ENCODE results near the gene ACOXL.

The ACOXL gene

GRCh38 chr2:110931648-110932047 lies 199.3 kb downstream of the ACOXL start:
- Histone ChIP-seq H3K4me3 (ENCODE audit: insufficient read depth, low read length, poor library complexity, severe bottlenecking) (no peak overlapping the region), H3K9me2 (replicated peaks; ENCODE audit: insufficient read depth, low read length) (no peaks in the 10 kb centered on the region), H2AFZ (ENCODE audit: low read depth, low read length, severe bottlenecking) (no peak overlapping the region), H3K27me3 (ENCODE audit: low read length) (no peaks in the 10 kb centered on the region), H3K4me2 (ENCODE audit: low read depth, low read length, poor library complexity, severe bottlenecking) (no peak overlapping the region), H4K20me1 (ENCODE audit: low read depth, low read length) (no peaks in the 10 kb centered on the region), H3K9ac (ENCODE audit: low read length) (no peak overlapping the region), H3K79me2 (ENCODE audit: insufficient read depth, low read length) (no peaks in the 10 kb centered on the region), H3K27ac (ENCODE audit: low read depth, low read length) (no peak overlapping the region), H3K9me3 (ENCODE audit: insufficient read depth, low read length) (peaks cover 13% of the 10 kb centered on the region; the same call in 1 of the 2 replicates), H3F3A (ENCODE audit: insufficient read depth) (no peaks in the 10 kb centered on the region), H3K36me3 (ENCODE audit: low read length) (no peaks in the 10 kb centered on the region)
- TF ChIP-seq EZH2phosphoT487 (conservative IDR thresholded peaks at IDR 0.05; ENCODE audit: low read length), result no peak
- TF ChIP-seq, protein P1, sequence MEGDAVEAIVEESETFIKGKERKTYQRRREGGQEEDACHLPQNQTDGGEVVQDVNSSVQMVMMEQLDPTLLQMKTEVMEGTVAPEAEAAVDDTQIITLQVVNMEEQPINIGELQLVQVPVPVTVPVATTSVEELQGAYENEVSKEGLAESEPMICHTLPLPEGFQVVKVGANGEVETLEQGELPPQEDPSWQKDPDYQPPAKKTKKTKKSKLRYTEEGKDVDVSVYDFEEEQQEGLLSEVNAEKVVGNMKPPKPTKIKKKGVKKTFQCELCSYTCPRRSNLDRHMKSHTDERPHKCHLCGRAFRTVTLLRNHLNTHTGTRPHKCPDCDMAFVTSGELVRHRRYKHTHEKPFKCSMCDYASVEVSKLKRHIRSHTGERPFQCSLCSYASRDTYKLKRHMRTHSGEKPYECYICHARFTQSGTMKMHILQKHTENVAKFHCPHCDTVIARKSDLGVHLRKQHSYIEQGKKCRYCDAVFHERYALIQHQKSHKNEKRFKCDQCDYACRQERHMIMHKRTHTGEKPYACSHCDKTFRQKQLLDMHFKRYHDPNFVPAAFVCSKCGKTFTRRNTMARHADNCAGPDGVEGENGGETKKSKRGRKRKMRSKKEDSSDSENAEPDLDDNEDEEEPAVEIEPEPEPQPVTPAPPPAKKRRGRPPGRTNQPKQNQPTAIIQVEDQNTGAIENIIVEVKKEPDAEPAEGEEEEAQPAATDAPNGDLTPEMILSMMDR (IDR thresholded peaks at IDR 0.05; ENCODE audit: insufficient read depth, low read length, poor library complexity, severe bottlenecking), result no peak

GRCh38 chr2:110933420-110933819 lies 201.0 kb downstream of the ACOXL start:
- no peaks in the 10 kb centered on the region for H3K27me3 ChIP-seq (ENCODE audit: low read length)
- no peak overlapping the region for H3K27ac ChIP-seq (ENCODE audit: low read depth, low read length)
- H3K9me3 ChIP-seq (ENCODE audit: insufficient read depth, low read length), result peaks cover 13% of the 10 kb centered on the region; the same call in 1 of the 2 replicates
- no peaks in the 10 kb centered on the region for H3K36me3 ChIP-seq (ENCODE audit: low read length)
- H3K9me2 ChIP-seq (replicated peaks; ENCODE audit: insufficient read depth, low read length), result no peaks in the 10 kb centered on the region
- H4K20me1 ChIP-seq (ENCODE audit: low read depth, low read length), result no peaks in the 10 kb centered on the region
- no peak for TF ChIP-seq EZH2phosphoT487 (conservative IDR thresholded peaks at IDR 0.05; ENCODE audit: low read length)
- TF ChIP-seq, protein P1 (IDR thresholded peaks at IDR 0.05; ENCODE audit: insufficient read depth, low read length, poor library complexity, severe bottlenecking), result no peak
- no peak overlapping the region for H3K4me2 ChIP-seq (ENCODE audit: low read depth, low read length, poor library complexity, severe bottlenecking)
- H3K9ac ChIP-seq (ENCODE audit: low read length), result no peak overlapping the region
- H3F3A ChIP-seq (ENCODE audit: insufficient read depth), result no peaks in the 10 kb centered on the region
- no peaks in the 10 kb centered on the region for H3K79me2 ChIP-seq (ENCODE audit: insufficient read depth, low read length)
- no peak overlapping the region for H2AFZ ChIP-seq (ENCODE audit: low read depth, low read length, severe bottlenecking)
- H3K4me3 ChIP-seq (ENCODE audit: insufficient read depth, low read length, poor library complexity, severe bottlenecking), result no peak overlapping the region

GRCh38 chr2:110934948-110935347 lies 202.6 kb downstream of the ACOXL start:
- H3K79me2 ChIP-seq (ENCODE audit: insufficient read depth, low read length), result no peaks in the 10 kb centered on the region
- H3K9me2 ChIP-seq (replicated peaks; ENCODE audit: insufficient read depth, low read length), result no peaks in the 10 kb centered on the region
- no peak overlapping the region for H2AFZ ChIP-seq (ENCODE audit: low read depth, low read length, severe bottlenecking)
- TF ChIP-seq EZH2phosphoT487 (conservative IDR thresholded peaks at IDR 0.05; ENCODE audit: low read length), result no peak
- TF ChIP-seq, protein P1 (IDR thresholded peaks at IDR 0.05; ENCODE audit: insufficient read depth, low read length, poor library complexity, severe bottlenecking), result no peak
- H4K20me1 ChIP-seq (ENCODE audit: low read depth, low read length), result no peaks in the 10 kb centered on the region
- H3K27me3 ChIP-seq (ENCODE audit: low read length), result no peaks in the 10 kb centered on the region
- no peak overlapping the region for H3K27ac ChIP-seq (ENCODE audit: low read depth, low read length)
- peaks cover 1% of the 10 kb centered on the region; the same call in 1 of the 2 replicates for H3K9me3 ChIP-seq (ENCODE audit: insufficient read depth, low read length)
- no peak overlapping the region for H3K4me2 ChIP-seq (ENCODE audit: low read depth, low read length, poor library complexity, severe bottlenecking)
- H3K9ac ChIP-seq (ENCODE audit: low read length), result no peak overlapping the region
- no peak overlapping the region for H3K4me3 ChIP-seq (ENCODE audit: insufficient read depth, low read length, poor library complexity, severe bottlenecking)
- no peaks in the 10 kb centered on the region for H3K36me3 ChIP-seq (ENCODE audit: low read length)
- no peaks in the 10 kb centered on the region for H3F3A ChIP-seq (ENCODE audit: insufficient read depth)
